ENCODE results near the gene NME4. TPM values are rescaled to one million over a fixed set of nuclear protein-coding genes. Genes with fewer than 3 reads are reported as not detected.

Gene NME4
- total RNA-seq, 1 donor from 2014 or later: 154 TPM

- H3K4me1 Mint-ChIP-seq (ENCODE audit: low read depth): peaks cover 3% of the 10 kb centered on the region
- TF ChIP-seq CTCF (IDR thresholded peaks at IDR 0.05; ENCODE audit: unreplicated experiment): no peak
- H3K27ac Mint-ChIP-seq: no peak overlapping the region
- H3K36me3 Mint-ChIP-seq (ENCODE audit: insufficient read depth): peaks cover 3% of the 10 kb centered on the region
- H3K4me3 Mint-ChIP-seq (ENCODE audit: low read depth): no peak overlapping the region
- H3K9me3 Mint-ChIP-seq (ENCODE audit: low read depth): no peaks in the 10 kb centered on the region
- no peaks in the 10 kb centered on the region for H3K27me3 Mint-ChIP-seq
- no peak for DNase-seq (ENCODE audit: low spot score, unreplicated experiment)
These were observed 24.6 kb upstream of the NME4 start for GRCh38 chr16:372302-372983.

GRCh38 chr16:373020-373598 lies 23.9 kb upstream of the NME4 start:
- TF ChIP-seq CTCF (IDR thresholded peaks at IDR 0.05; ENCODE audit: unreplicated experiment): no peak
- Mint-ChIP-seq H3K27ac (no peak overlapping the region), H3K9me3 (ENCODE audit: low read depth) (no peaks in the 10 kb centered on the region), H3K36me3 (ENCODE audit: insufficient read depth) (peaks cover 3% of the 10 kb centered on the region), H3K27me3 (no peaks in the 10 kb centered on the region), H3K4me1 (ENCODE audit: low read depth) (peaks cover 3% of the 10 kb centered on the region), H3K4me3 (ENCODE audit: low read depth) (no peak overlapping the region)
- DNase-seq (ENCODE audit: low spot score, unreplicated experiment): no peak

GRCh38 chr16:373848-374615 lies 23.0 kb upstream of the NME4 start:
- DNase-seq (ENCODE audit: low spot score, unreplicated experiment): no peak
- Mint-ChIP-seq H3K4me1 (ENCODE audit: low read depth) (peaks cover 5% of the 10 kb centered on the region), H3K36me3 (ENCODE audit: insufficient read depth) (peaks cover 3% of the 10 kb centered on the region), H3K4me3 (ENCODE audit: low read depth) (no peak overlapping the region), H3K27me3 (no peaks in the 10 kb centered on the region), H3K9me3 (ENCODE audit: low read depth) (no peaks in the 10 kb centered on the region), H3K27ac (no peak overlapping the region)
- no peak for TF ChIP-seq CTCF (IDR thresholded peaks at IDR 0.05; ENCODE audit: unreplicated experiment)

GRCh38 chr16:374616-374926 lies 22.4 kb upstream of the NME4 start:
- no peak overlapping the region for H3K27ac Mint-ChIP-seq
- peaks cover 3% of the 10 kb centered on the region for H3K36me3 Mint-ChIP-seq (ENCODE audit: insufficient read depth)

More at GRCh38 chr16:374616-374926, 22.4 kb upstream of the NME4 start:
- DNase-seq (ENCODE audit: low spot score, unreplicated experiment): no peak
- no peak for TF ChIP-seq CTCF (IDR thresholded peaks at IDR 0.05; ENCODE audit: unreplicated experiment)
- H3K4me1 Mint-ChIP-seq (ENCODE audit: low read depth): peaks cover 8% of the 10 kb centered on the region
- H3K27me3 Mint-ChIP-seq: no peaks in the 10 kb centered on the region
- H3K9me3 Mint-ChIP-seq (ENCODE audit: low read depth): no peaks in the 10 kb centered on the region
- H3K4me3 Mint-ChIP-seq (ENCODE audit: low read depth): no peak overlapping the region

Data from progenitor cell of endocrine pancreas (in vitro differentiated cells).